Activated naive CD8-positive, alpha-beta T cell treated with anti-CD3 and anti-CD28 coated beads, Interleukin-2, amount 50 U/mL, for 24 hours (primary cell): ENCODE measurements around the gene MAP1LC3B2.

Experiments used
- ATAC-seq: fragments of 150-1000 bp; cut with Tn5 transposase; one replicate; pipeline ENCODE4 v1.10.0; 2021
- DNase-seq: peaks from one replicate; pipeline ENCODE4 v3.0.0; 2021
- H3K27ac Mint-ChIP-seq: one replicate; pipeline ENCODE4 v1.8.0; 2021; ENCODE audit warnings: mild to moderate bottlenecking, mixed read lengths
- H3K27me3 Mint-ChIP-seq: one replicate; pipeline ENCODE4 v1.8.0; 2021; ENCODE audit warnings: mixed read lengths
- H3K36me3 Mint-ChIP-seq: one replicate; pipeline ENCODE4 v1.8.0; 2021; ENCODE audit warnings: low read depth, mixed read lengths
- H3K4me1 Mint-ChIP-seq: one replicate; pipeline ENCODE4 v1.8.0; 2021; ENCODE audit warnings: mixed read lengths
- H3K4me3 Mint-ChIP-seq: one replicate; pipeline ENCODE4 v1.8.0; 2021; ENCODE audit warnings: mild to moderate bottlenecking, moderate library complexity, mixed read lengths
- H3K9me3 Mint-ChIP-seq: one replicate; pipeline ENCODE4 v1.8.0; 2021; ENCODE audit warnings: mixed read lengths

The MAP1LC3B2 gene

DNA sequence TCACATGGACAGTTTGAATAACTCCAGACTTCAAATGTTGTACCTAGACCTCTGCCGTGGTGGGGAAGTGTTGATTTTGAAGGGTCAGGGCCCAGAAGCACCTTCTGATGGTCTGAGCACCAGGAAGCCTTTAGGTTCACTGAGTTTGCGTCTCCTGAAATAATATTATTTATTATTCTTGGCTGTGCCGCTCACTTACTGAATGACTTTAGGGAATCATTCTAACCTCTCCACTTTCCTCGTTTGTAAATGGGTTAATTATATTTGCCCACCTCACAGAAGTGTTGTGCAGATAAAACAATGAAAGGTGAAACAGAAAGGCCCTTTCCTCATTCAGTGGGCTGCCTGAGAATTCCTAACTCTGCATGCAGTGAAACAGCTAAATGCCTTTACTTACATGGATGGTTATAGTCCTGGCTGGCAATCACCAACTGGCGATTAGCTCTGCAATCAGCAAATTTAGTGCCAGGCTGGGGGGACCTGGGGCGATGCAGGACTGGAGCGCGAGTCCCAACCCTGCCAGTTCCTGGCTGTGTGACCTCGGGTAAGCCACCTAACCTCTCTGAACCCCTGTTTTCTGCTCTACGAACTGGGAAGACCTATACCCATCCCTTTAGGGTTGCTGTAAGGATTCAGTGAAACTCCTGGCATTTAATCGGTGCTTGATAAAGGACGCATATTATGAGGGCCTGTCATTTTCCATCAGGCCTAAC lies 57.5 kb downstream of the MAP1LC3B2 start:
- no peaks in the 10 kb centered on the region for H3K9me3 Mint-ChIP-seq
- no peaks in the 10 kb centered on the region for H3K27me3 Mint-ChIP-seq
- H3K27ac Mint-ChIP-seq = no peak overlapping the region

DNA sequence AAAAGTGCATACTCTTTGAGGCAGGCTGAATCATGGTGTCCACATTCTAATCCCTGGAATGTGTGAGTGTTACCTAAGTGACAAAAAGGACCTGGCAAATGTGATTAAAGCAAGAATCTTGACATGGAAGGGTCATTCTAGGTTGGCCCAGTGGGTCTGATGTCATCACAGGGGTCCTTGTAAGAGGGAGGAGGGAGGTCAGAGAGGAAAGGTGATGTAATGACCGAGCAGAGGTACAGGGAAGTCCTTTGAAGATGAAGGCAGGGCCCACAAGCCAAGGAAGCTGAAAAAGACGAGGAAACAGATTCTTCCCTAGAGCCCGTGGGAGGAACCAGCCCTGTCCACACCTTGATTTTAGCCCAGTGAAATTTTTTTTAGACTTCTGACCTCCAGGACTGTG lies 60.1 kb downstream of the MAP1LC3B2 start:
- Mint-ChIP-seq H3K4me3 (no peak overlapping the region), H3K36me3 (no peaks in the 10 kb centered on the region), H3K27ac (no peak overlapping the region), H3K9me3 (peaks cover 14% of the 10 kb centered on the region), H3K27me3 (no peaks in the 10 kb centered on the region), H3K4me1 (no peaks in the 10 kb centered on the region)
- ATAC-seq (no peak), DNase-seq (no peak)

More for the DNA sequence above, 57.5 kb downstream of the MAP1LC3B2 start:
- Mint-ChIP-seq H3K4me1 (no peaks in the 10 kb centered on the region), H3K36me3 (no peaks in the 10 kb centered on the region), H3K4me3 (no peak overlapping the region)
- no peak for ATAC-seq
- no peak for DNase-seq

DNA sequence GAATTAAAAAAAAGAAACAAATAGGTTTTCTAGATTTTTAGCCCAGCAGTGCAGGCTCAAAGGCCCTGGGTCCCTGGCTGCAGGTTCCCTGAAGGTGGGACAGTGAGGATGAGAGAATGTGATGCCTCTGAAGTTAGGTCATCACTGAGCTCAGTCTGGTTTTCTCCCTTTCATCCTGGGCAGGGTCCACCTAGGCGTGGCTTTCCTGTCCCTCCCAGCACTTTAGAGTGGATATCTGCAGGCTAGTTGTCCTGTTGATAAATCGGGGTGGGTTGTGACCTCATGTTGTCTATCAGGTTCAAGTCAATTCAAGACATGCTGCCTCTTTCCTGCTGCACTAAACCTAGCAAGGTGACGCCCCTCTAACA lies 60.9 kb downstream of the MAP1LC3B2 start:
- Mint-ChIP-seq H3K27ac (no peak overlapping the region), H3K27me3 (no peaks in the 10 kb centered on the region)
- ATAC-seq = no peak

DNA sequence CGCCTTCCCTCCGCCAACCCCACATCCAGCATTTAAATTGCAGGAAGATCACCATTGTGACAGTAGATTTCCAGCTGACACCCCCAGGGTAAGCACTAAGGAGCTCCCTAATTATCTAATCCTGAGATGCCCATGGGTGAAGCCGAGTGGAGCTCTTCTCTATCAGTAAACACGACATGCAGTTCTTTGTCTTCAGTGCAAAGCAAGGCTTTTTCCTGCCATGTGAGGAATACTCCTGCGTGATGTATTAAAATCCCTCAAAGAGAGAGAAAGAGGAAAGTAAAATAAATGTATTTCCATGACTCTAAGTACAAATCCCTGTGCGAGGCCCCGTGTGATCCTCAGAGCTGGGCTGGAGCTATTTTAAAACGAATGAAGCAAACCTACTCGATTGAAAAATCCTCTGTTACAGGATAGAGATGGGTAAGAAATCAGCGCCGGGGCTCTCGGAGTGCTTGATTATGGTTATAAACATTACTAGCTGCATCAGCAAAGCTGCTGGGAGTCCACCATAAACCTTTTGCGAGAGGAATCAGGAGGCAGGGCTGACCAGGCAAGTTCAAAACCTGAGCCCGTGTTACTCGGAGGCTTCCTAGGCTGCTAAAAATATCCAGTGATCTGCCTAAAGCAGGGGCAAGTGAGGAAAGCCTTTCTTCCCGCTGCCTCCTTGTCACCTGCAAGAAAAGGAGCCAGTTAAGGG lies 61.5 kb downstream of the MAP1LC3B2 start:
- no peaks in the 10 kb centered on the region for H3K36me3 Mint-ChIP-seq
- no peak for ATAC-seq

More for the DNA sequence above, 60.9 kb downstream of the MAP1LC3B2 start:
- no peak for DNase-seq
- Mint-ChIP-seq H3K4me3 (no peak overlapping the region), H3K36me3 (no peaks in the 10 kb centered on the region), H3K4me1 (no peaks in the 10 kb centered on the region), H3K9me3 (peaks cover 14% of the 10 kb centered on the region)

DNA sequence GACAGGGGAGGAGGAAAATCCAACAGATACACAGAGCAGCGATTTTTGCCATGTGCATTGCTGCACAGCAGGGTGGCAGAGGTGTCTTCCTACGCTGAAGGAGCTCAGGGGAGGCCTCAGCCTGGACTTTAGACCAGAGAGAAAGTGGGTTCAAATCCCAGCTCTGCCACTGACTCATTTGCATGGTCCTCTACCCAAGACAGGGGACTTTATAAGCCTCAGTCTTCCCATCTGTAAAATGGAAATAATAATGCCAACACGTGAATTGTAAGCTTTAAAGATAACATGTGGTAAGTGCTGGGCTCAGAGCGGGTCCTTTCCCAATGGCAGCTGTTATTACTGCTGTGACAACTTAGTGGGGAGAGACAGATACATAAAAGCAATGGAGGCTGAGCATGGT lies 62.0 kb downstream of the MAP1LC3B2 start:
- Mint-ChIP-seq H3K9me3 (peaks cover 14% of the 10 kb centered on the region), H3K36me3 (no peaks in the 10 kb centered on the region), H3K4me3 (no peak overlapping the region), H3K27ac (no peak overlapping the region), H3K27me3 (peaks cover 2% of the 10 kb centered on the region), H3K4me1 (no peaks in the 10 kb centered on the region)
- DNase-seq (no peak), ATAC-seq (no peak)

More for the DNA sequence above, 61.5 kb downstream of the MAP1LC3B2 start:
- Mint-ChIP-seq H3K9me3 (peaks cover 14% of the 10 kb centered on the region), H3K27me3 (peaks cover under 1% of the 10 kb centered on the region), H3K27ac (no peak overlapping the region), H3K4me3 (no peak overlapping the region), H3K4me1 (no peaks in the 10 kb centered on the region)
- no peak for DNase-seq

DNA sequence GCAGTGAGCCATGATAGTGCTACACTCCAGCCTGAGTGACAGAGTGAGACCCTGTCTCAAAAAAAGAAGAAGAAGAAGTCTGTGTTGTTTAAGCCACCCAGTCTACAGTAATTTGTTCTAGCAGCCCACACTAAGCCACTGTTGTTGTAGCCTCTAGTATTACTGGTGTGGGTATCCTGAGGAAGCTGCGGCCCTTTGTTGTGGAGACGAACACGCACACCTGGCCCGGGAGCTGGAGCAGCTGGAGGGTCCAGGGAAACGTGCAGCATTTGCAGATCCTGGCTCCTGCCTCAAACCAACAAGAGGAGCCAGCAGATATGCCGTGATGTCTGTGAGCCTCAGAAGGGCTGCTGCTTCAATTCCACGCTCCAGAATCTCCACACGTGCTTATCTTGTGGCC lies 65.3 kb downstream of the MAP1LC3B2 start:
- Mint-ChIP-seq H3K4me1 (no peaks in the 10 kb centered on the region), H3K36me3 (no peaks in the 10 kb centered on the region), H3K9me3 (peaks cover 14% of the 10 kb centered on the region), H3K27me3 (peaks cover 2% of the 10 kb centered on the region), H3K4me3 (no peak overlapping the region), H3K27ac (no peak overlapping the region)
- DNase-seq (no peak), ATAC-seq (no peak)

DNA sequence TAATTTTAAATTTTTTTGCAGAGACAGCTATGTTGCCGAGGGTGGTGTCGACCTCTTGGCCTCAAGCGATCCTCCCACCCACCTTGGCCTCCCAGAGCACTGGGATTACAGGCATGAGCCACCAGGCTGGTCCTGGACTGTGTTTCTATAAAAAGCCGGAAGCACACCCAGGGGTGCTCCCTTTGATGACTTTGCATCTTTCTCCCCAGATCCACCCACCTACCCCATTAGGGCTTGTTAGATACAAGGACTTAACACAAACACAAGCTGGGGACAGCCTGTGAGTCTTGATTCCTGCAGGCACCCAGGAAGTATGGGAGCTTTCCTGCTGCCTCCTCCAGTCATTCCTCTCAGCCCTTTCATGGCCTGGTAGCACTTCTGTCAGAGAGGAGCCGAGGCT lies 67.0 kb downstream of the MAP1LC3B2 start:
- H3K27me3 Mint-ChIP-seq = peaks cover 4% of the 10 kb centered on the region
- no peaks in the 10 kb centered on the region for H3K36me3 Mint-ChIP-seq
- H3K27ac Mint-ChIP-seq = no peak overlapping the region
- H3K4me3 Mint-ChIP-seq = no peak overlapping the region
- ATAC-seq (no peak), DNase-seq (no peak)
- no peaks in the 10 kb centered on the region for H3K4me1 Mint-ChIP-seq
- peaks cover 14% of the 10 kb centered on the region for H3K9me3 Mint-ChIP-seq
